Measurements from ENCODE around the gene LENG8.
"Not testable (repeated sequence)": the region's sequence is repeated elsewhere in the genome, so short reads cannot be mapped to it uniquely, and the experiment has no call there.

The LENG8 gene

DNA sequence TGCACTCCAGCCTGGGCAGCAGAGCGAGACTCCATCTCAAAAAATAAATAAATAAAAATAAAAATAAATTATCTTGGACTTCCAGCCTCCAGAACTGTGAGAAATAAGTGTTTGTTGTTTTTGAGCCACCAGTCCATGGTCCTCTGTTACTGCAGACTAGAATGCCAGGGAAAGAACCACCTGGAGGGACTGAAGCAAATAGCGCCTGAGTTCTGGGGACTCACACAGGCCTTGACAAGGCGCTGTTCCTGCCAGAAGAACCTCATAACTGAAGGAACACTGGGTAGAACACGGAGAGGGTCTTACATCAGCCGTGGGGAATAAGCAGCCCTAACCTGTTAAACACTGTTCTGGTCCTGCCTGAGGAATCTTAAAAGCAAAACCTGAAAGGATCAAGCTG, 8.4 kb upstream of the LENG8 start:
- no peak for DNase-seq (ENCODE audit: low read depth in 2 of 2)

DNA sequence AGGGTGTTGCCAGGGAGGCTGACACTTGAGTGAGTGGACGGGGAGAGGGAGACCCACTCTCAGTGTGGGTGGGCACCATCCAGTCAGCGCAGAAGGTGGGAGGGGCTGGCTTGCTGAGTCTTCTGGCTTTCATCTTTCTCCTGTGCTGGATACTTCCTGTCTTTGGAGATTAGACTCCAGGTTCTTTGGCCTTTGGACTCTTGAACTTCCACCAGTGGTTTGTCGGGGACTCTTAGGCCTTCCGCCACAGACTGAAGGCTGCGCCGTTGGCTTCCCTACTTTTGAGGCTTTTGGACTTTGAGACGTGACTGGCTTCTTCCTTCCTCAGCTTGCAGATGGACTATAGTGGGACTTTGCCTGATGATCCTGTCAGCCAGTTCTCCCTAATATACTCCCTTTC, 4.3 kb upstream of the LENG8 start:
- no peak for DNase-seq (ENCODE audit: low read depth in 2 of 2)

DNA sequence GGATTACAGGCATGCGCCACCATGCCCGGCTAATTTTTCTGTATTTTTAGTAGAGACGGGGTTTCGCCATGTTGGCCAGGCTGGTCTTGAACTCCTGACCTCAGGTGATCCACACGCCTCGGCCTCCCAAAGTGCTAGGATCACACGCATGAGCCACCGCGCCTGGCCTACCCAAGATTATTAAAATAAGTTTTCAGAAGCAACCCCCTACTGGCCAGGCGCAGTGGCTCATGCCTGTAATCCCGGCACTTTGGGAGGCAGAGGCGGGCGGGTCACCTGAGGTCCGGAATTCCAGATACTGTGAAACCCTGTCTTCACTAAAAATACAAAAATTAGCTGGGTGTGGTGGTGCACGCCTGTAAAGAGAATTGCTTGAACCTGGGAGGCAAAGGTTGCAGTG, 2.6 kb upstream of the LENG8 start:
- DNase-seq (ENCODE audit: low read depth in 2 of 2) = not testable (repeated sequence)

DNA sequence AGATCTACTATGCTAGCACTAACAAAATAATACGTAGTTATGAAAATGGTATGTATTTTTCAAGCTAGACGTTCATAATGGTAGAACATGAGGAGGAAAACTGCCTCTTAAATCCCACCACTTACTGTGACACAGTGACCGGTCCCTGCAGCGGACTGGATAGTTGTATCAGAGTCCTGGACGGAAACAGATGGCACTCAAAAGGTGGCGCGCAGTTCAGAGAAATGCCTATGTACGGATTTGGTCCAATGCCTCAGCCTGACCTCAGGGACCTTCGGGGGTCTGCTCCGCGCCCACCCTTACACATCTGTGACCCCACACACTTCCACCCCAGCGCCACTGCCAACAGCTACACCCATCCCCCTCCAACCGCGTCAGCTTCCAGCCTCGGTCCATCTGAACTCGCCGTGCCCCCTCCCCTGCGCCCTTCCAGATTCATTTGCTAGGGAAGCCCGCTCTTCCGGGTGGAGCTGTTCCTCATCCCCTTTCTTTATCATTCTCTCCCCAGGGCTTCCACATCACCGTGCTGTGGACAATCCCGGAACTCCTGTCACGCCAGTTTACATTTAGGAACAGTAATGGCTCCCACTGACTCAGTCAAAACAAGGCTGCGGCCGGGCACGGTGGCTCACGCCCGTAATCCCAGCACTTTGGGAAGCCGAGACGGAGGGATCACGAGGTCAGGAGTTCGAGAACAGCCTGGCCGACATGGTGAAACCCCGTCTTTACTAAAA, 792 bp upstream of the LENG8 start:
- no peak for DNase-seq (ENCODE audit: low read depth in 2 of 2)

DNA sequence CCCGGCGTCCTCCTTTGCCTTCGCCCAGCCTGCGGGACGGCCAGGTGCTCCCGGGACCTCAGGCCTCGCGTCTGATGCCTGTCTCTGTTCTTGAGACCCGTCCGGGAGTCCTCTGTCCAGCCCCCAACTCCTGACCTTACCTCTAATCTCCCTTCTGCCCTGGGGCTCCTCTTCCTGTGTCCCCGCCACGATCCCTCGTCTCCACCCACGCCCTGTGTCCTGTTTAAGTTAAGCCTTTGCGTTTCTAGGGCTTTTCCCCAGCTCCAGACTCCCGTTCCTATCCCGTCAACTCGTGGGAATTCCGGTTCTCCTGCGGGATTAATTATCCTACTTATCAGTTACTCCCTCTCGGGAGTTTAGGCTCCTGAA, 686 bp downstream of the LENG8 start:
- no peak for DNase-seq (ENCODE audit: low read depth in 2 of 2)

DNA sequence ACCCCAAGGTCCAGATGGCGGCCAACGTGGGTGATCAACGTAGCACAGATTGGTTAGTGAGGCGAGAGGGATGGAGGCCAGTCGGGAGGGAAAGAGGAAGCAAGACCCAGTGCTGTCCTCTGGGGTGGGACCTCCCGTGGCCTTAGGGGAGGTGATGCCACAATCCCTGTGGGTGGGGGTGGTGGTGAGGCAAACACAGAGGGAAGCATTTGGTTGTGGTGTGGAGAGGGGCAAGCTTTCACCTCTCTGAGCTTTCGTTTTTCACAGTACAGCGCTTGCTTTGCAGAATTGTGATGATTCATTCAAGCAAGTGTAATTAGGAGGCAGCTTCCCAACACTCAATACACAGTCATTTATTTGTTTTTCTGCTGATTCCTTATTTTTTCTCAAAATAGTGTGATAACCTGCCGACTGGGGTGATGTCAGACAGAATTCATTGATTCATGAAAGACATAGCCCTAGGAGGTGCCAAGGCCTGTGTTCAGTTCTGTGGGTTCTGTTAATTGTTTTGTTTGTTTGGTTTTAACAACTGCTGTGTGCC, 2.4 kb downstream of the LENG8 start:
- no peak for DNase-seq (ENCODE audit: low read depth in 2 of 2)

DNA sequence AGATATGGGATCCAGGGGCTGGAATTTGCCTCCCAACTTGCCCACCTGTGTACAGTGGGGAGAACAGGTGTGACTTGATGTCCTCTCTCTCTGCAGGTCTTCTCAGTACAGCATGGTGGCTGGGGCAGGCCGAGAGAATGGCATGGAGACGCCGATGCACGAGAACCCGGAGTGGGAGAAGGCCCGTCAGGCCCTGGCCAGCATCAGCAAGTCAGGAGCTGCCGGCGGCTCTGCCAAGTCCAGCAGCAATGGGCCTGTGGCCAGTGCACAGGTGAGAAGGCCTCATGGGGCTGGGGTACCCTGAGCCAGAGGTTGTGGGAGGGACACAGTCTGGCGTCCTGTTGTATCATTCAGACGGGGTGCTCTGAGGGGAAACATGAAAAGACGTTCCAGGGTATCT, 3.0 kb downstream of the LENG8 start:
- DNase-seq (ENCODE audit: low read depth in 2 of 2) = no peak

DNA sequence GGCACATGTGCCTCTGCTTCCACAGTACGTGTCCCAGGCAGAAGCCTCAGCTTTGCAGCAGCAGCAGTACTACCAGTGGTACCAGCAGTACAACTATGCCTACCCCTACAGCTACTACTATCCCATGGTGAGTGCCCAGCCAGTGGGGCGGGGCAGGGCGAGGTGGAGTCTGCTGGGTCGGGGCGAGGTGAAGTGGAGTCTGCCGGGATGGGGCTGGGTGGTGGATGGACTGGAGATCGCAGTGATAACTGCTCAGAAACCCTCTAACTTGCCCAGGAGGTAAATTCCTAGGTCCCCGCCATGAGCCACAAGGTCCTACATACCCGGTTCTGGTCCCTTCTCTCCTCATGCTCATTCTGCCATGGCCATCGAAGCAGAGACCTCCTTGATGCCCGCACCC, 3.6 kb downstream of the LENG8 start:
- DNase-seq (ENCODE audit: low read depth in 2 of 2) = no peak

DNA sequence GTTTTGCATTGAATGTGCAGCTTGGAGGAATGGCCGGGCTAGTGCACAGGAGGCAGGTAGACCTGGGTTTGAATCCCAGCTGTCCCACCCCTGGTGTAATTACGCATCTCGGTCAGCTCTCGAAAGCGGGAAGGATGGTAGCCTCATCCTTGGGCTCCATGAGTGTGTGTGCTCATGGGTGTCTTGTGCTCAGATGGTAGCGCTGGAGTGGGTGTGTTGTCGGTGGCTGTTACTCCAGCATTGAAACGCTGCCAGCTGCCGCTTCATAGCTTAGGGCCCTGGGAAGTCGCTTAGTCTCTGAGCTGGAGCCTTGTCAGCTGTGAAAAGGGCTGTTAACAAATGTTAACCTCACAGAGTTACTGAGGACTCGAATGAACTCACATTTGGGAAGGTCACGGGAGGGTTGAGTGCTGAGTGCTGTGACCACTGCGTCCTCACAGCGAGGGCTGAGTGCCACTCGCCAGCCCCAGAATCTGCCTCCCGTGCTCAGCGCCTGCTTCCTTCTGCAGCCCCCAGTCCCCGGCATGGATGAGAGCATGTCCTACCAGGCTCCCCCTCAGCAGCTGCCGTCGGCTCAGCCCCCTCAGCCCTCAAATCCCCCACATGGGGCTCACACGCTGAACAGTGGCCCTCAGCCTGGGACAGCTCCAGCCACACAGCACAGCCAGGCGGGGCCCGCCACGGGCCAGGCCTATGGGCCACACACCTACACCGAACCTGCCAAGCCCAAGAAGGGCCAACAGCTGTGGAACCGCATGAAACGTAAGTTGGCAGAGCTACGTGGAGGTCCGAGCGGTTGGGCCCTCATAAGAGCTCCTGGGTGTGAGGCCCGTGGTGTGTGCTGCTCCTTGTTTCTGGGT, 5.2 kb downstream of the LENG8 start:
- DNase-seq (ENCODE audit: low read depth in 2 of 2) = no peak

DNA sequence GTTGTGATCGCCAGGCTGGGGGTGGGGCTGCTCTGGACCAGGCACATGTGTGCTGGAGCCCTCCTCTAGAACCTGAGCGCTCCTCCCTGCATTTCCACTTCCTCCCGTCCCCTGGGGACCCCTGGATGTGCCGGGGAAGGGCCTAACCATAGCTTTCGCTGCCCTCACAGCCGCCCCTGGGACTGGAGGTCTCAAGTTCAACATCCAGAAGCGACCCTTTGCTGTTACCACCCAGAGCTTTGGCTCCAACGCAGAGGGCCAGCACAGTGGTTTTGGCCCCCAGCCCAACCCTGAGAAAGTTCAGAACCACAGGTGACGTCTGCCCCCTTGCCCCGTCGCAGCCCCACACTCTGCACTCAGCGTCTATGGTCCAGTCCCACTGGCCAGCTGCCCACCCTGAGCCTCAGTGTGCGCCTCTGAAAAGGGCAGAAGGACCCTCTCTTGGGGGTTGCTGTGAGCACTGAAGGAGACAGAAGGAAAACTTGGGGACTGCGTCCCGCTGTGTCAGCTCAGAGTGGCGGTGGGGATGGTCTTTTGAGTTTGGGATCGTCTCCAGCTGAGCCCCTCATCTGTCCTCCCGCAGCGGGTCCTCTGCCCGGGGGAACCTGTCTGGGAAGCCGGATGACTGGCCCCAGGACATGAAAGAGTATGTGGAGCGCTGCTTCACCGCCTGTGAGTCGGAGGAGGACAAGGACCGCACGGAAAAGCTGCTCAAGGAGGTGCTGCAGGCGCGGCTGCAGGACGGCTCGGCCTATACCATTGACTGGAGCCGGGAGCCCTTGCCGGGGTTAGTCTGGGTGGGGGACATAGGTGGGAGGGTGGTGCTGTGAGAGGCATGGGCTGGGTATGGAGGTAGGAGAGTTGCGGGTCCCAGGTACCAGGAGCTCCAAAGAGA, 6.0 kb downstream of the LENG8 start:
- DNase-seq (ENCODE audit: low read depth in 2 of 2) = no peak

DNA sequence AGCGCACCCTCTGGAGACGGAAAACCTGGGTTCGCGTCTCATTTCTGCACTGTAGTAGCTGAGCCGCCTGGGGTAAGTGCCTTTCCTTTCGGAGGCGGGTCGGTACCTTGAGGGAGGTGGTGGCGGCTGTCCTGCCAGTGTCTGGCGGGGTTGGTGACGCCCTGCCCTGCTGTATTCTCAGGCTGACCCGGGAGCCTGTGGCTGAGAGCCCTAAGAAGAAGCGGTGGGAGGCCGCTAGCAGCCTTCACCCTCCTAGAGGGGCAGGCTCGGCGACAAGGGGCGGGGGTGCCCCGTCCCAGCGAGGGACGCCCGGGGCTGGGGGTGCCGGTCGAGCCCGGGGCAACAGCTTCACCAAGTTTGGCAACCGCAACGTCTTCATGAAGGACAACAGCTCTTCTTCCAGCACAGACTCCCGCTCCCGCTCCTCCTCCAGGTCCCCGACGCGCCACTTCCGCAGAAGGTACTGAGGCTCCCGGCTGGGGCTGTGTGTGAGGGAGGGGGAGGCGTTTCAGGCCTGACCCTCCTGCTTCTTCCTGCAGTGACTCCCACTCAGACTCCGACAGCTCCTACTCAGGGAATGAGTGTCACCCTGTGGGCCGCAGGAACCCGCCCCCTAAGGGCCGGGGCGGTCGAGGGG, 6.9 kb downstream of the LENG8 start:
- DNase-seq (ENCODE audit: low read depth in 2 of 2) = no peak

DNA sequence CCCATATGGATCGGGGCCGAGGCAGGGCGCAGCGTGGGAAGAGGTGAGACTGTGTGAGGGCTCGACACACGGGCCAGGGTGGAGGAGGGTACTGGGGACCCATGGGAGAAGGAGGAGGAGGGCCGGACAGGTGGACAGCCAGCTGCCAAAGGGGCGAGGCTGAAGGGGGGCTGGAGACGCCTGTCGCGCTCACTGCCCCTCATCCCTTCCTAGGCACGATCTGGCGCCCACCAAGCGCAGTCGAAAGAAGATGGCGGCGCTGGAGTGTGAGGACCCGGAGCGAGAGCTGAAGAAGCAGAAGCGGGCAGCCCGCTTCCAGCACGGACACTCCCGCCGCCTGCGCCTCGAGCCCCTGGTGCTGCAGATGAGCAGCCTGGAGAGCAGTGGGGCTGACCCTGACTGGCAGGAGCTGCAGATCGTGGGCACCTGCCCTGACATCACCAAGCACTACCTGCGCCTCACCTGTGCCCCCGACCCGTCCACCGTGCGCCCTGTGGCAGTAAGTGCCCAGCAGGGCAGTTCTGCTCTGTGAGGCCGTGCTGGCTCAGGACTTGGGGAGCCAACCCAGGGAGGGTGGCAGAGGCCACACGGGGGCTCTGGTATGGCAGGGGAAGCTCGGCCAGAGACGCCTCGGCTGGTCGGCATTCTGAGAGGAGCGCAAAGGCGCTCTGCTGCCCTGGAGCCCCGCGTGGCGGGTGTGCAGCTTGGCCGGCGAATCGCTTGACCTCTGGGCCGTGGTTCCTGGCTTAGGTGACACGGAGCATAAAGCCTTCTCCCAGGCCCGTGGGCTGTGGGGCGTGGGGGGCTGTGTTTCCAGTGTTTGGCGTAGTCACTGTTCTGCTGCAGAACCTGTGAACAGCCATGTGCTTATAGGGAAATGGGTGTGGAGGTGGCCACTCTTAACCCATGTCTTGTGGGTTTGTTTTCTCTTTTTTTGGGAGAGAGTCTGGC, 7.7 kb downstream of the LENG8 start:
- DNase-seq (ENCODE audit: low read depth in 2 of 2) = no peak

DNA sequence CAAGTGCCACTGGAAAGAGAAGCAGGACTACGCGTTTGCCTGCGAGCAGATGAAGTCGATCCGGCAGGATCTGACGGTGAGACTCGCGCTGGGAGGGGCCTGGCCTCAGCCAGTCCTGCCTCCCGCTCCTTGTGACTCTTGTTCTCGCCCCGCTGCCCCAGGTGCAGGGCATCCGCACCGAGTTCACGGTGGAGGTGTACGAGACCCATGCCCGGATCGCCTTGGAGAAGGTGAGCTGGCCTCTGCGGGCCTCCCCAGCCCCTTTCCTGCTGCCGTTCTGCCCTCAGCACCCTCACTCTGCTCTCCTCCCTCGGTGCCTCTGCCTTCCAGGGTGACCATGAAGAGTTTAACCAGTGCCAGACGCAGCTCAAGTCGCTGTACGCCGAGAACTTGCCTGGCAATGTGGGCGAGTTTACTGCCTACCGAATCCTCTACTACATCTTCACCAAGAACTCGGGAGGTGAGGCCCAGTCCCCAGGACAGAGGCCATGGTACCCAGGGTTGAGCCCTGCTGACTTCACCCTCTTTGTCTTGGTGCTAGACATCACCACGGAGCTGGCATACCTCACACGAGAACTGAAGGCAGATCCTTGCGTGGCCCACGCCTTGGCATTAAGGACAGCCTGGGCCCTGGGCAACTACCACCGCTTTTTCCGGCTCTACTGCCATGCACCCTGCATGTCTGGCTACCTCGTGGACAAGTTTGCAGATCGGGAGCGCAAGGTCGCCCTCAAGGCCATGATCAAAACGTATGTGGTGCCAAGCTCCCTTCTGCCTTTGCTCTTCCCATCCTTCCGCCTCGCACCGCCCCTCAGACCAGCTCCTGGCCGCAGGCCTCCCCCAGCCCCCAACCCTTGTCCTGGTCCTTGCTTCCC, 9.0 kb downstream of the LENG8 start:
- DNase-seq (ENCODE audit: low read depth in 2 of 2) = no peak

DNA sequence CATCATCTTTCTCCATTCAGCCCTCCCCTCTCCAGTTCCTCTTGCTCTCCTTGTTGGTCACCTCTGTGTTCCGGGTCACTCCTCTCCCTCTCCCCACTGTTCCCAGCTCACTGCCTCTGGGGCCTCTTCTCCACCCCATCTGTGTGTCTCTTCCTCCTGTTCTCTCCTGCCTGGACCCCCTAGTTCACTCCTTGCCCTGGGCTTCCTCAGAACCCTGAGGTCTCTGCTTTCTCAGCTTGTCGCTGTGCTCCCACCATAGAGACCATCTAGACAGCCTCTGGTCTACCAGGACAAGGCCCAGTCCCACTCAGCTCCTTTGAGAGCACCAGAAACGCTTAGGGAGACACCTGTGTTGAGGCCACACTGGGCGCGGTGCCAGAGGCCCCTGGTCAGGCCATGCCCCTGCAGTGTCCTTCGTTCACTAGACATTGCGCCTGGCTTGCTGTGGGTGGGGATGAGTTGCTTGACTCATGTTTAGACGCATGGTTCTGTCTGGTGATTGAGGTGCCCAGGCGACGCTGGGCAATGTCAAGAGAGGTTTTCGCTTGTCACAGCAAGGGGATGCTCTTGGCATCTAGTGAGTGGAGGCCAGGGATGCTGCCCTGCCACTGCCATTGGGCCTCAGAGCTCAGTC, 9.8 kb downstream of the LENG8 start:
- DNase-seq (ENCODE audit: low read depth in 2 of 2) = no peak

DNA sequence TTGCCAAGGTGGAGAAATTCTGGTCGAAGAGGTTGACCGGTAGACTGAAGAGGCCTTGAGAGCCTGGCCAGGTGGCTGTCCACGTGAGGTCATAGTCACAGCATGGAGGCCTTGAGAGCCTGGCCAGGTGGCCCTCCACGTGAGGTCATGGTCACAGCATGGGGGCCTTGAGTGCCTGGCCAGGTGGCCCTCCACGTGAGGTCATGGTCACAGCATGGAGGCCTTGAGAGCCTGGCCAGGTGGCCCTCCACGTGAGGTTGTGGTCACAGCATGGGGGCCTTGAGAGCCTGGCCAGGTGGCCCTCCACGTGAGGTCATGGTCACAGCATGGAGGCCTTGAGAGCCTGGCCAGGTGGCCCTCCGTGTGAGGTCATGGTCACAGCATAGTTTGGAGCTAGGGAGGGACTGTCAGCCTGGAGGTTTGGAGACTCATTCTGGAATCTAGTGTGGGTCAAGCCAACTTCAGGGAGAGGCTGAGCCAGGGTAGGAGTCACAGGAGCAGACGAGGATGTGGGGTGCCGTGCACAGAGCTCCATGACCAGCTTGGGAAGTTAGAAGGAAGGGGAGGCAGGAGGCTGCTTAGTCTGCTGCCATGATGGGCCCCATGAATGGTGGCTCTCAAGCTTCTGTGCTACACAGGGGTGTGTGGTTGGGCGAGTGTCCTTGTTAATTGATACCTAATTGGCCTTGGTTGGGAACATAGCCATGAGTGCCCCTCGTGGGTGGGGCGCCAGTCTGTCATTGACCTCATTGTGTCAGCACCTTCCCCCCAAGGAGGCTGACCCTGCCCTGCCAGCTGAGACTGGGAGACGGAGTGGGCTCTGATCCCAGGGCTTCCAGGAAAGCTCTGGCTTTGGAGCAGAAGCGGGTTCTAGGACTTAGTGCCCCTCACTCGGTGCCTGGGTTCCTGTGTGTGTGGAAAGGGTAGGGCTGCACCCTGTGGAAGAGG, 10.6 kb downstream of the LENG8 start:
- DNase-seq (ENCODE audit: low read depth in 2 of 2) = no peak

DNA sequence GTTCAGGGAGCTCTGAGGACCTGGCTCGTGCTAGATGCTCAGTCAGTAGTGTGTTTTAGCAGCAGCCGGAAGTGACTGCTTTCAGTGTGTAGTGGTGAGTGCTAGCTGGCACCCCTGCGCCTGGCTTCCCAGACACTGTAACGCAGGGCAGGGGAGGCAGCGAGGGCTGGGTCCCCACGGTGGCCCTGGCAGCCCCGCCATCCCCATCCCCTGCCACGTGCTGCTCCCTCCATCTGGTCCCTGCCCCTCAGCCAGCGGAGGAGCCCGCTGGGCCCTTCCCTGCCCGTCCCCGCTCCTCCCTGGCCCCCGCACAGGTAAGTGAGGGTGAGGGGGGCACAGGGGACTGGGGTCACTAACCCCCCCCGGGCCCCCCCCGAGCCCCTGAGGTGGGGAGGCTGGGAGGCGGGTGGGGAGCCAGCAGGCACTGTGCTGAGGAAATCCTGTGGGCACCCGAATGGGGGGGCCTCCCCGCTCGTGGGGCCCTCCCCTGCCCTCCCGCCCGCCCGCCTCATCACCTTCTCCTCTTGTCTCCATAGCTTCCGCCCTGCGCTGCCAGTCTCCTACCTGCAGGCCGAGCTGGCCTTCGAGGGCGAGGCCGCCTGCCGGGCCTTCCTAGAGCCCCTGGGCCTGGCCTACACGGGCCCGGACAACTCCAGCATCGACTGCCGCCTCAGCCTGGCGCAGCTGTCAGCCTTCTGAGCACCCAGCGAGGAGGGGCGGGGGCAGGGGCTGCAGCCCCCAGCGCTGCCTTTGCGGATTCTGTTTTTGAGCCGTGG, 11.4 kb downstream of the LENG8 start:
- DNase-seq (ENCODE audit: low read depth in 2 of 2) = no peak

DNA sequence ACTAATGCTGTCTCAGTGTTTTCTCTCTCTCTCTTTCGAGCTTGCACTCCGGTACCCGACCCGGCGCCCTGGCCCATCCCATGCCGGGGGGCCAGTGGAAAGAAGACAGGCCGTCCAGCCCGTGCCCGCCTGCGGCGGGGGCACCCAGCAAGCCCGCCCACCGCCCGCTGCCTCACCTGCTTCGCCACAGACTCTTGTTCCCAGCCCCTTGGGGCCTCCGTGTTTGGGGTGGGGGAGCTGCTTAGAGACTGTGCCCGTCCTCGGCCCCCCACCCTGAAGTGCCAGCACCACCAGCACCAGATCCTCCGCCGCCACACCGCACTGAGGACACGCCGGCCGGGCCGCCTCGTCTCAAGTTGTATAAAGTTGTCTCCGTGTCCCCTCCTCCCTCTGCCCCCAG, 12.2 kb downstream of the LENG8 start:
- no peak for DNase-seq (ENCODE audit: low read depth in 2 of 2)

All from activated CD4-positive, alpha-beta T cell treated with anti-CD3 and anti-CD28 coated beads for 24 hours (primary cell).